HCT116 (cell line): ENCODE measurements around the gene KHDC3L. TPM values are rescaled to one million over a fixed set of nuclear protein-coding genes. Genes with fewer than 3 reads are reported as not detected.

Experiments
- ATAC-seq: fragments of 200-7000 bp; cut with Tn5 transposase; 2 replicates; pipeline ENCODE4 v1.9.1; 2020; ENCODE audit warnings: mild to moderate bottlenecking, moderate library complexity
- BruUV-seq: library from RNA; stranded (reverse); fragments of 400-500 nt; replicated peaks from 2 replicates; lab custom pipeline; 2021; lab: Mats Ljungman, UMichigan
- CTCF ChIA-PET: fragments of 300-600 bp; sonication (Branson Sonifier 250); formaldehyde crosslinking; loops from one replicate; lab custom pipeline; 2021; ENCODE audit warnings: antibody characterized with exemption; lab: Charles Lee
- POLR2A ChIA-PET: fragments of 300-600, 350-600 bp; sonication (Branson Sonifier 250); formaldehyde crosslinking; loops from one replicate; lab custom pipeline; 2021; ENCODE audit warnings: antibody characterized with exemption; lab: Charles Lee
- RAD21 ChIA-PET, 2 experiments: fragments of 300-600 bp; sonication (Branson Sonifier 250); formaldehyde crosslinking; loops; one replicate each; lab custom pipeline; 2023; ENCODE audit warnings: low total read pairs in 2 of 2; ENCODE audit not compliant: uncharacterized antibody in 2 of 2, unreplicated experiment in 2 of 2, low non-redundant PET in 1 of 2; lab: Charles Lee
- DNase-seq: peaks from one replicate; pipeline ENCODE4 v3.0.0-alpha.2; 2010; ENCODE audit warnings: low read depth, low spot score
- H2AFZ ChIP-seq: fragments of 200-600 bp; shearing (Covaris generic), sonication (generic); 2 replicates; pipeline ENCODE4 v1.6.1; 2017; ENCODE audit warnings: low read depth, mixed run types, mixed read lengths, antibody characterized with exemption, low read length; ENCODE audit not compliant: poor library complexity, severe bottlenecking
- H3K27ac ChIP-seq: 2 replicates; pipeline ENCODE4 v1.5.1; 2012; ENCODE audit warnings: low read depth, low read length
- H3K27me3 ChIP-seq: fragments of 200-600 bp; sonication (generic); 2 replicates; pipeline ENCODE4 v1.6.1; 2016; ENCODE audit warnings: mixed run types, low read length, mixed read lengths; ENCODE audit not compliant: insufficient read depth
- H3K36me3 ChIP-seq, 2 experiments: fragments of 200-500 bp in 1 of 2; fragments of 200-600 bp in 1 of 2; sonication (Bioruptor generic) in 1 of 2; sonication (generic) in 1 of 2; 2 replicates each; pipeline versions ENCODE4 v1.5.1 to v1.6.1; 2014 to 2016; ENCODE audit warnings: low read length in 2 of 2, inconsistent platforms in 1 of 2, mixed read lengths in 1 of 2, mixed run types in 1 of 2; ENCODE audit not compliant: insufficient read depth in 2 of 2, control insufficient read depth in 1 of 2
- H3K4me1 ChIP-seq, 2 experiments: fragments of 200-600 bp in 1 of 2; sonication (generic) in 1 of 2; 2 replicates each; pipeline versions ENCODE4 v1.5.1 to v1.6.1; 2012 to 2017; ENCODE audit warnings: low read length in 2 of 2, inconsistent platforms in 1 of 2, mild to moderate bottlenecking in 1 of 2, mixed read lengths in 1 of 2, mixed run types in 1 of 2, moderate library complexity in 1 of 2; ENCODE audit not compliant: insufficient read depth in 2 of 2, control insufficient read depth in 1 of 2
- H3K4me2 ChIP-seq: fragments of 200-600 bp; sonication (generic); 2 replicates; pipeline ENCODE4 v1.6.1; 2017; ENCODE audit warnings: mixed run types, low read length, mixed read lengths
- H3K4me3 ChIP-seq, 2 experiments: fragments of 200-600 bp in 1 of 2; sonication (generic) in 1 of 2; replicated peaks in 1 of 2; 2 replicates each; pipeline ENCODE4 v1.5.1; 2011 to 2016; ENCODE audit warnings: low read length in 2 of 2, control low read depth in 1 of 2, low read depth in 1 of 2, mild to moderate bottlenecking in 1 of 2, mixed read lengths in 1 of 2, mixed run types in 1 of 2
- H3K79me2 ChIP-seq: fragments of 200-600 bp; sonication (generic); 2 replicates; pipeline ENCODE4 v1.6.1; 2017; ENCODE audit warnings: mild to moderate bottlenecking, mixed run types, low read length, moderate library complexity, mixed read lengths; ENCODE audit not compliant: insufficient read depth
- H3K9ac ChIP-seq: fragments of 200-600 bp; sonication (generic); 2 replicates; pipeline ENCODE4 v1.6.1; 2016; ENCODE audit warnings: low read length, mixed read lengths
- H3K9me2 ChIP-seq: fragments of 200-600 bp; sonication (generic), shearing (Covaris generic); 2 replicates; pipeline ENCODE4 v1.6.1; 2017; ENCODE audit warnings: mixed run types, mild to moderate bottlenecking, moderate library complexity; ENCODE audit not compliant: insufficient read depth
- H3K9me3 ChIP-seq, 2 experiments: fragments of 200-500 bp in 1 of 2; fragments of 200-600 bp in 1 of 2; sonication (Bioruptor generic) in 1 of 2; sonication (generic) in 1 of 2; 2 replicates each; pipeline ENCODE4 v1.6.1; 2014 to 2017; ENCODE audit warnings: low read length in 2 of 2, mixed read lengths in 2 of 2, inconsistent platforms in 1 of 2, low read depth in 1 of 2, mild to moderate bottlenecking in 1 of 2, mixed run types in 1 of 2, moderate library complexity in 1 of 2; ENCODE audit not compliant: control insufficient read depth in 1 of 2, insufficient read depth in 1 of 2
- H4K20me1 ChIP-seq: fragments of 200-600 bp; sonication (generic), shearing (Covaris generic); 2 replicates; pipeline ENCODE4 v1.6.1; 2017; ENCODE audit warnings: mixed run types, mild to moderate bottlenecking, moderate library complexity; ENCODE audit not compliant: insufficient read depth
- CBX3 ChIP-seq: IDR thresholded peaks from 2 replicates; pipeline ENCODE4 v1.6.1; 2012; ENCODE audit warnings: low read depth
- CEBPB ChIP-seq: IDR thresholded peaks from 2 replicates; pipeline ENCODE4 v1.6.1; 2012; ENCODE audit warnings: low read depth
- EGR1 ChIP-seq: IDR thresholded peaks from 2 replicates; pipeline ENCODE4 v1.6.1; 2012; ENCODE audit warnings: low read depth
- EZH2 ChIP-seq: fragments of 200-600 bp; sonication (generic); IDR thresholded peaks from 2 replicates; pipeline ENCODE4 v1.6.1; 2017; ENCODE audit warnings: antibody characterized with exemption, mixed run types
- POLR2A ChIP-seq: IDR thresholded peaks from 2 replicates; pipeline ENCODE4 v1.7.0; 2011; ENCODE audit warnings: borderline replicate concordance; ENCODE audit not compliant: insufficient read depth, insufficient read length; ENCODE audit errors: extremely low read depth
- RAD21 ChIP-seq: IDR thresholded peaks from 2 replicates; pipeline ENCODE4 v1.6.1; 2012; ENCODE audit warnings: low read depth, mild to moderate bottlenecking
- SP1 ChIP-seq: IDR thresholded peaks from 2 replicates; pipeline ENCODE4 v1.6.1; 2012; ENCODE audit warnings: low read depth
- TCF7L2 ChIP-seq: IDR thresholded peaks from 2 replicates; pipeline ENCODE4 v1.7.0; 2011; ENCODE audit warnings: borderline replicate concordance, inconsistent platforms; ENCODE audit not compliant: insufficient read depth, insufficient read length; ENCODE audit errors: extremely low read depth
- ZNF274 ChIP-seq: fragments of 200-500 bp; sonication (Bioruptor generic); IDR thresholded peaks from 2 replicates; pipeline ENCODE4 v1.6.1; 2014; ENCODE audit warnings: mild to moderate bottlenecking, low read depth, low read length, inconsistent platforms
- intact Hi-C: fragments of 100-400 bp; cut with micrococcal nuclease; formaldehyde crosslinking; loops from 2 replicates; pipeline ENCODE4 v1.10.0; 2022
- total RNA-seq: library from RNA; stranded (reverse); gene quantifications from one replicate; pipeline ENCODE4 v1.2.1, GENCODE V29; 2021; ENCODE audit not compliant: unreplicated experiment

Gene KHDC3L
- total RNA-seq, 1 experiment from 2014 or later = not detected

DNA sequence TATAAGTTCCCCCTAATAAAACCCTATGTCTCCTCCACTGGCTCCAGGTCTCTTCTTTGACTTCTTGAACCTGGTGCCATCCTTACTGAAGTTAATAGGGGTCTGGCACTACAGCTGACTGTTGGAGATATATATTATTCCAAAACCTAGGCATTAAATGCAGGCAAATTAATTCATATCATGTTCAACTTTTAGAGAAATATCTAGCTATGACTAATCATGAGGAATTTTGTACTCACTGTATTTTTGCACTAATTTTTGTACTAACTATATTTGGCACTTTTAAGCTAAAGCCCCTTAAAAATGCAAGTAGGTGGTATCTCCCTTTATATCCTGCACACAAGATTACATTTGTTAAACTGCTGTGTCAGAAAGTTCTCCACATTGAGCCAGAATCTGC is 19.3 kb upstream of the KHDC3L start:
- H2AFZ ChIP-seq = no peak overlapping the region
- no TSS peak for BruUV-seq
- H3K9me3 ChIP-seq = no peaks in the 10 kb centered on the region
- no peak overlapping the region for H3K27ac ChIP-seq
- ChIA-PET CTCF (no interaction called here), RAD21 (no interaction called here), POLR2A (no interaction called here)
- intact Hi-C loops = no loop called here
- no peak overlapping the region for H3K4me2 ChIP-seq
- no peak for ATAC-seq
- no peaks in the 10 kb centered on the region for H3K36me3 ChIP-seq
- no peak for TF ChIP-seq TCF7L2
- TF ChIP-seq, all 23 proteins: peak for 0
- peaks cover 0 to 10% of the 10 kb centered on the region in 2 experiments; a peak in 2 of 4 replicates for H3K4me1 ChIP-seq
- H3K4me3 ChIP-seq = no peak overlapping the region
- DNase-seq = no peak
- no peaks in the 10 kb centered on the region for H3K27me3 ChIP-seq
- no peaks in the 10 kb centered on the region for H3K79me2 ChIP-seq
- H3K9me2 ChIP-seq = no peaks in the 10 kb centered on the region
- no peak overlapping the region for H3K9ac ChIP-seq
- H4K20me1 ChIP-seq = no peaks in the 10 kb centered on the region

DNA sequence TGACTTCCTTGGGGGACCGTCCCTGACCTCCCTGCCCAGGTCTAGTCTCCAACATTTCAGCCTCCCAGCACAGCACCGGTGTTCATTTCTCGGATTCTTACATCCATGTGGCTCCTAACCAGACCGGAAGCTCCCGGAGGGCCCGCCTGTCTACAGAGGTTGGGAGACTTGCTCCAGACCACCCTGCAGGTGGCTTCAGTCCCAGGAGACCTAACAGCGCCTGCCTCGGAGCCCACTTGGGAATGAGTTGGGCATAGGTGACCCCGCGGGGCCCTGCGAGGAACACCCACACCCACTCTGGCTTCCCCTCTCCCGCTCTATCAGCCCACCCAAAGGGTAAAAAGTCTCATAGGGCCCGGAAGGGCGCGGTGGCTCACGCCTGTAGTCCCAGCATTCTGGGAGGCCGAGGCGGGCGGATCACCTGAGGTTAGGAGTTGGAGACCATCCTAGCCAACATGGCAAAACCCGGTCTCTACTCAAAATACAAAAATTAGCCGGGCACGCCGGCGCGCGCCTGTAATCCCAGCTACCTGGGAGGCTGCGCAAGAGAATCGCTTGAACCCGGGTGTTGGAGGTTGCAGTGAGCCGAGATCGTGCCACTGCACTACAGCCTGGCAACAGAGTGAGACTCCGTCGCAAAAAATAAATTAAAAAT is 13.8 kb upstream of the KHDC3L start:
- ATAC-seq (no peak), DNase-seq (no peak)
- no peak overlapping the region for H3K4me2 ChIP-seq
- no peaks in the 10 kb centered on the region for H3K9me2 ChIP-seq
- no peak overlapping the region for H3K9ac ChIP-seq
- no TSS peak for BruUV-seq
- intact Hi-C loops = no loop called here
- POLR2A ChIA-PET = interaction anchor here (1.4 kb wide), 1 partner anchor 165 kb away, joined by 4 read pairs; no protein-coding TSS in a partner anchor
- H3K79me2 ChIP-seq = no peaks in the 10 kb centered on the region
- CTCF ChIA-PET = no interaction called here
- H4K20me1 ChIP-seq = no peaks in the 10 kb centered on the region
- H3K27me3 ChIP-seq = no peaks in the 10 kb centered on the region
- H2AFZ ChIP-seq = no peak overlapping the region
- no peaks in the 10 kb centered on the region for H3K9me3 ChIP-seq
- H3K4me3 ChIP-seq = no peak overlapping the region
- no peak overlapping the region for H3K27ac ChIP-seq
- H3K36me3 ChIP-seq = no peaks in the 10 kb centered on the region
- RAD21 ChIA-PET = no interaction called here
- TF ChIP-seq TCF7L2 (no peak), CBX3 (no peak), CEBPB (no peak), RAD21 (no peak), SP1 (no peak), EGR1 (no peak), EZH2 (no peak), ZNF274 (no peak), POLR2A (no peak)
- H3K4me1 ChIP-seq = no peaks in the 10 kb centered on the region
